Endothelial cell of umbilical vein (primary cell): ENCODE results near the gene GRID1. TPM values are rescaled to one million over a fixed set of nuclear protein-coding genes. Genes with fewer than 3 reads are reported as not detected.

Experiments used
- BruUV-seq: library from RNA; stranded (reverse); fragments of 400-500 nt; replicated peaks from 2 replicates; lab custom pipeline; 2021; lab: Mats Ljungman, UMichigan
- CTCF ChIA-PET: fragments of 300-600, 350-600 bp; sonication (Branson Sonifier 250); formaldehyde crosslinking; loops from one replicate; lab custom pipeline; 2021; ENCODE audit warnings: antibody characterized with exemption, inconsistent platforms; lab: Charles Lee
- POLR2A ChIA-PET: fragments of 300-600, 350-600 bp; sonication (Branson Sonifier 250); formaldehyde crosslinking; loops from one replicate; lab custom pipeline; 2021; ENCODE audit warnings: antibody characterized with exemption, inconsistent platforms; lab: Charles Lee
- DNase-seq: peaks from one replicate; pipeline ENCODE4 v3.0.0-alpha.2; 2011; ENCODE audit warnings: low read depth, low spot score
- FAIRE-seq: peaks from 2 replicates; lab custom pipeline; 2011; peaks lifted over from hg19 to GRCh38; lab: Jason Lieb, UNC
- H2AFZ ChIP-seq: 2 replicates; pipeline ENCODE4 v1.6.0; 2012; ENCODE audit warnings: low read depth, low read length, control low read depth, inconsistent platforms
- H3K27ac ChIP-seq: 2 replicates; pipeline ENCODE4 v1.5.1; 2011; ENCODE audit warnings: low read depth, mild to moderate bottlenecking, control low read depth, low read length, moderate library complexity; ENCODE audit not compliant: insufficient read depth
- H3K27me3 ChIP-seq, 2 experiments: 2 replicates each; pipeline versions ENCODE4 v1.6.0 to v1.6.1; 2011; ENCODE audit warnings: low read length in 2 of 2, mixed read lengths in 1 of 2; ENCODE audit not compliant: control insufficient read depth in 2 of 2, insufficient read depth in 2 of 2
- H3K36me3 ChIP-seq, 2 experiments: 2 replicates in 1 of 2; 3 replicates in 1 of 2; pipeline ENCODE4 v1.5.1; 2011; ENCODE audit warnings: low read length in 2 of 2, mild to moderate bottlenecking in 1 of 2, moderate library complexity in 1 of 2; ENCODE audit not compliant: control insufficient read depth in 2 of 2, insufficient read depth in 2 of 2; ENCODE audit errors: extremely low read depth in 1 of 2
- H3K4me1 ChIP-seq: 3 replicates; pipeline ENCODE4 v1.5.1; 2011; ENCODE audit warnings: mild to moderate bottlenecking, low read length; ENCODE audit not compliant: control insufficient read depth, insufficient read depth; ENCODE audit errors: extremely low read depth
- H3K4me2 ChIP-seq: 2 replicates; pipeline ENCODE4 v1.6.1; 2011; ENCODE audit warnings: low read length, control low read depth, mixed read lengths; ENCODE audit not compliant: insufficient read depth
- H3K4me3 ChIP-seq, 3 experiments: fragments of 200-600 bp in 1 of 3; sonication (generic), shearing (Covaris generic) in 1 of 3; replicated peaks in 1 of 3; 2 replicates each; pipeline ENCODE4 v1.5.1; 2011 to 2016; ENCODE audit warnings: control low read depth in 3 of 3, low read length in 3 of 3, mild to moderate bottlenecking in 2 of 3, inconsistent platforms in 1 of 3, low read depth in 1 of 3, moderate library complexity in 1 of 3; ENCODE audit not compliant: insufficient read depth in 1 of 3
- H3K79me2 ChIP-seq: 2 replicates; pipeline ENCODE4 v1.6.0; 2012; ENCODE audit warnings: low read length, inconsistent platforms; ENCODE audit not compliant: control insufficient read depth, insufficient read depth
- H3K9ac ChIP-seq: replicated peaks from 2 replicates; pipeline ENCODE3; 2011; ENCODE audit warnings: low read length, control low read depth; ENCODE audit not compliant: insufficient read depth; ENCODE audit errors: extremely low read depth
- H3K9me1 ChIP-seq: replicated peaks from 3 replicates; pipeline ENCODE4 v1.6.0; 2011; ENCODE audit warnings: mild to moderate bottlenecking, low read length; ENCODE audit not compliant: control insufficient read depth, insufficient read depth; ENCODE audit errors: extremely low read depth
- H3K9me3 ChIP-seq: replicated peaks from 2 replicates; pipeline ENCODE4 v1.5.1; 2012; ENCODE audit warnings: low read length, inconsistent platforms; ENCODE audit not compliant: control insufficient read depth, insufficient read depth
- H4K20me1 ChIP-seq: replicated peaks from 2 replicates; pipeline ENCODE3; 2011; ENCODE audit warnings: mild to moderate bottlenecking, low read length; ENCODE audit not compliant: control insufficient read depth, insufficient read depth; ENCODE audit errors: extremely low read depth
- EZH2 ChIP-seq: IDR thresholded peaks from 2 replicates; pipeline ENCODE4 v1.6.1; 2012; ENCODE audit warnings: borderline replicate concordance, low read depth, mild to moderate bottlenecking, moderate library complexity, low read length, inconsistent platforms; ENCODE audit not compliant: severe bottlenecking
- FOS ChIP-seq: IDR thresholded peaks from 2 replicates; pipeline ENCODE4 v1.6.1; 2011; ENCODE audit warnings: mild to moderate bottlenecking, low read length, moderate library complexity, borderline replicate concordance; ENCODE audit not compliant: insufficient read depth
- GATA2 ChIP-seq: IDR thresholded peaks from 2 replicates; pipeline ENCODE4 v1.7.0; 2011; ENCODE audit warnings: low read depth, mild to moderate bottlenecking, moderate library complexity, mixed read lengths, low read length; ENCODE audit not compliant: insufficient read length, insufficient read depth
- JUN ChIP-seq: IDR thresholded peaks from 2 replicates; pipeline ENCODE4 v1.6.1; 2011; ENCODE audit warnings: borderline replicate concordance, low read depth; ENCODE audit not compliant: insufficient read length, insufficient read depth
- MYC ChIP-seq: IDR thresholded peaks from one replicate; pipeline ENCODE4 v1.6.1; 2011; ENCODE audit warnings: mild to moderate bottlenecking, low read depth, low read length
- POLR2A ChIP-seq: IDR thresholded peaks from 2 replicates; pipeline ENCODE4 v1.6.1; 2012; ENCODE audit warnings: low read depth, mild to moderate bottlenecking, control low read depth, low read length
- POLR2AphosphoS5 ChIP-seq: IDR thresholded peaks from 2 replicates; pipeline ENCODE4 v1.6.1; 2012; ENCODE audit warnings: low read depth, mild to moderate bottlenecking, control low read depth, low read length, moderate library complexity; ENCODE audit not compliant: insufficient read depth
- dilution Hi-C: fragments of 300-500 bp; cut with MboI; formaldehyde crosslinking; loops from one replicate; pipeline ENCODE4 v1.15.0; 2019; ENCODE audit warnings: low sequenced_read_pairs; ENCODE audit not compliant: extremely low pct_ligation_motif_present
- intact Hi-C: fragments of 100-400 bp; cut with micrococcal nuclease; formaldehyde crosslinking; loops from one replicate; pipeline ENCODE4 v1.10.0; 2022
- polyA plus RNA-seq, 4 experiments: library from polyadenylated mRNA; depleted of rRNA in 3 of 4; stranded (reverse) in 3 of 4; unstranded in 1 of 4; fragments of >200 nt; gene quantifications; 2 replicates each; pipeline versions ENCODE4 v1.2.1 to v1.2.3, GENCODE V29; 2011 to 2012; ENCODE audit warnings: missing spikeins in 1 of 4
- total RNA-seq: library from RNA; stranded (reverse); gene quantifications from 2 replicates; pipeline ENCODE4 v1.2.3, GENCODE V29; 2021
- TF ChIP-seq, protein P1 (sequence below): IDR thresholded peaks from 2 replicates; pipeline ENCODE4 v1.6.1; 2011; ENCODE audit not compliant: insufficient read depth, insufficient read length
- TF ChIP-seq, protein P2 (sequence below), 2 donors: IDR thresholded peaks; 1 replicate in 1 of 2; 2 replicates in 1 of 2; pipeline ENCODE4 v1.5.1; 2011; ENCODE audit warnings: low read length in 2 of 2, mild to moderate bottlenecking in 2 of 2, moderate library complexity in 2 of 2, control low read depth in 1 of 2, inconsistent platforms in 1 of 2, low read depth in 1 of 2; ENCODE audit not compliant: insufficient read depth in 1 of 2; ENCODE audit errors: extremely low read depth in 1 of 2

GRID1 gene
- total and polyA plus RNA-seq, 2 donors (not counting 3 experiments of a cell fraction or from before 2014, with no cell fraction given), result not detected

DNA sequence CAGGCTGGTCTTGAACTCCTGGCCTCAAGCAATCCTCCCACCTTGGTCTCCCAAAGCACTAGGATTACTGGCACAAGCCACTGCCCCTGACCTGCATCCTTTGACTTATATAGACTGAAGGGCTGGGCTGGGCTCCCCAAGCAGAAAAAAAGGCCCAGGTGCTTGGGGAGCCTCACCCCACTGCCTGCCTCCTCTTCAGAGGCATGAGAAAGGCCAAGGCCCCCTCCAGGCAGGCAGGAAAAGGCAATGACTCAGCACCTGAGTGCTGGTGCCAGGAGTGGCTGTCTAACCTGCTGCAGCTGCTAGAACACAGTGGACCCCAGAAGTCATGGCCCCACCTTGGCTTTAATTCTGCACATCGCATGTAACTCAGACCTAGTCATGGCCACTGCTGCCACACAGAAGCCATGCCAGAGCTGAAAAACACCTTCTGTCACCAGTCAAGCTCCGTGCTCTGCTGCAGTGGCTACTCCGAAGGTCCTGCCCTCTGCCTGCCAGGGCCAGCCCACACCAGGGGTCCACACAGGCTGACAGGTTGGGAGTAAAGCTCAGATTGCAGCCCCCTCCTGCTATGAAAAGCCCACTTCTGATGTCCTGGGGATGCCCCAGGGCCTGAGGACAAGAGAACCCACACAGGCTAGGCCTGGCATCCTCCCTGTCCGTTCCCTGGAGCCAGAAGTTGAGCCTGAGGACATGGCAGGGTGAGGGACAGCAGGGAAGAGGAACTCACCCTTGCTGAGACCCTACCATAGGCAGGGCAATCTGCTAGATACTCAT is 48.5 kb downstream of the GRID1 start:
- Histone ChIP-seq H3K4me1 (no peaks in the 10 kb centered on the region), H3K27me3 (no peaks in the 10 kb centered on the region), H4K20me1 (no peaks in the 10 kb centered on the region), H3K9me1 (no peaks in the 10 kb centered on the region), H3K4me2 (no peak overlapping the region), H3K9me3 (no peaks in the 10 kb centered on the region), H3K36me3 (no peaks in the 10 kb centered on the region), H2AFZ (no peak overlapping the region), H3K27ac (no peak overlapping the region), H3K4me3 (no peak overlapping the region), H3K9ac (no peak overlapping the region), H3K79me2 (no peaks in the 10 kb centered on the region)
- TF ChIP-seq MYC, result no peak
- TF ChIP-seq POLR2AphosphoS5, result no peak
- TF ChIP-seq, protein P1, sequence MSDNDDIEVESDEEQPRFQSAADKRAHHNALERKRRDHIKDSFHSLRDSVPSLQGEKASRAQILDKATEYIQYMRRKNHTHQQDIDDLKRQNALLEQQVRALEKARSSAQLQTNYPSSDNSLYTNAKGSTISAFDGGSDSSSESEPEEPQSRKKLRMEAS, result no peak
- TF ChIP-seq POLR2A, result no peak
- no peak for TF ChIP-seq JUN
- no peak for TF ChIP-seq FOS
- TF ChIP-seq, protein P2, sequence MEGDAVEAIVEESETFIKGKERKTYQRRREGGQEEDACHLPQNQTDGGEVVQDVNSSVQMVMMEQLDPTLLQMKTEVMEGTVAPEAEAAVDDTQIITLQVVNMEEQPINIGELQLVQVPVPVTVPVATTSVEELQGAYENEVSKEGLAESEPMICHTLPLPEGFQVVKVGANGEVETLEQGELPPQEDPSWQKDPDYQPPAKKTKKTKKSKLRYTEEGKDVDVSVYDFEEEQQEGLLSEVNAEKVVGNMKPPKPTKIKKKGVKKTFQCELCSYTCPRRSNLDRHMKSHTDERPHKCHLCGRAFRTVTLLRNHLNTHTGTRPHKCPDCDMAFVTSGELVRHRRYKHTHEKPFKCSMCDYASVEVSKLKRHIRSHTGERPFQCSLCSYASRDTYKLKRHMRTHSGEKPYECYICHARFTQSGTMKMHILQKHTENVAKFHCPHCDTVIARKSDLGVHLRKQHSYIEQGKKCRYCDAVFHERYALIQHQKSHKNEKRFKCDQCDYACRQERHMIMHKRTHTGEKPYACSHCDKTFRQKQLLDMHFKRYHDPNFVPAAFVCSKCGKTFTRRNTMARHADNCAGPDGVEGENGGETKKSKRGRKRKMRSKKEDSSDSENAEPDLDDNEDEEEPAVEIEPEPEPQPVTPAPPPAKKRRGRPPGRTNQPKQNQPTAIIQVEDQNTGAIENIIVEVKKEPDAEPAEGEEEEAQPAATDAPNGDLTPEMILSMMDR (IDR thresholded peaks at IDR 0.05; ENCODE audit: extremely low read depth in 1 of 2, insufficient read depth in 1 of 2, low read depth in 1 of 2, low read length in 2 of 2), result no peak
- no peak for TF ChIP-seq EZH2
- TF ChIP-seq GATA2, result no peak
- intact Hi-C loops, result no loop called here
- no peak for DNase-seq
- dilution Hi-C loops, result no loop called here
- FAIRE-seq, result no peak
- ChIA-PET CTCF (no interaction called here), POLR2A (no interaction called here)
- BruUV-seq, result no TSS peak
